Thymus (tissue), 2 donors: ENCODE results near the gene SFXN2. TPM values are rescaled to one million over a fixed set of nuclear protein-coding genes. Genes with fewer than 3 reads are reported as not detected.

Experiments used
- polyA plus RNA-seq: library from polyadenylated mRNA; stranded (reverse); fragments of 200-250 nt; gene quantifications from one replicate; pipeline ENCODE4 v1.2.3, GENCODE V29; 2013
- total RNA-seq: library from RNA; stranded (reverse); fragments of 120-200 nt; gene quantifications from one replicate; pipeline ENCODE4 v1.2.4, GENCODE V29; 2013
- donor health status: healthy.

The SFXN2 gene
- total and polyA plus RNA-seq, 2 donors, result 10.8 to 14.9 TPM

Other genes starting within 250 kb of the SFXN2 start
- 60.2 TPM for gene ACTR1A, start 211.9 kb upstream of the SFXN2 start, total RNA-seq
- 63.7 TPM for gene ACTR1A, start 211.9 kb upstream of the SFXN2 start, polyA plus RNA-seq
- 2.6 TPM for gene SUFU, start 210.7 kb upstream of the SFXN2 start, total RNA-seq
- 4.3 TPM for gene SUFU, start 210.7 kb upstream of the SFXN2 start, polyA plus RNA-seq
- gene TRIM8, start 70.2 kb upstream of the SFXN2 start, total RNA-seq, result 21.7 TPM
- gene TRIM8, start 70.2 kb upstream of the SFXN2 start, polyA plus RNA-seq, result 65.5 TPM
- gene ARL3, start 239 bp upstream of the SFXN2 start, total RNA-seq, result 4.7 TPM
- gene ARL3, start 239 bp upstream of the SFXN2 start, polyA plus RNA-seq, result 8.3 TPM
- gene WBP1L, start 29.3 kb downstream of the SFXN2 start, total RNA-seq, result 30.7 TPM
- 75.9 TPM for gene WBP1L, start 29.3 kb downstream of the SFXN2 start, polyA plus RNA-seq
- 0.14 TPM for gene CYP17A1, start 122.8 kb downstream of the SFXN2 start, total RNA-seq
- gene CYP17A1, start 122.8 kb downstream of the SFXN2 start, polyA plus RNA-seq, result 0.32 TPM
- 18.8 TPM for gene BORCS7, start 139.6 kb downstream of the SFXN2 start, total RNA-seq
- gene BORCS7, start 139.6 kb downstream of the SFXN2 start, polyA plus RNA-seq, result 33.5 TPM
- gene AS3MT, start 154.8 kb downstream of the SFXN2 start, total RNA-seq, result 5.2 TPM
- 6.4 TPM for gene AS3MT, start 154.8 kb downstream of the SFXN2 start, polyA plus RNA-seq
- 1.5 TPM for gene CNNM2, start 203.7 kb downstream of the SFXN2 start, total RNA-seq
- 2.1 TPM for gene CNNM2, start 203.7 kb downstream of the SFXN2 start, polyA plus RNA-seq